Stomach (tissue), 4 donors: ENCODE data around the gene NCAN.

ENCODE experiments used
- CTCF ChIP-seq, 7 experiments: fragments of 450-650 bp in 4 of 7; fragments of 200-600 bp in 3 of 7; sonication (generic) in 3 of 7; IDR thresholded peaks; one replicate each; pipeline ENCODE4 v1.5.1; 2016 to 2019; ENCODE audit warnings: antibody characterized with exemption in 7 of 7, control low read depth in 2 of 7, mild to moderate bottlenecking in 1 of 7
- POLR2A ChIP-seq, 4 donors: fragments of 450-650 bp; IDR thresholded peaks; one replicate each; pipeline ENCODE4 v1.6.1; 2016; ENCODE audit warnings: antibody characterized with exemption in 4 of 4, control low read depth in 2 of 4, mild to moderate bottlenecking in 1 of 4, moderate library complexity in 1 of 4
- POLR2AphosphoS5 ChIP-seq, 3 donors: sonication (generic); formaldehyde crosslinking; IDR thresholded peaks; one replicate each; pipeline ENCODE4 v1.6.1; 2016; ENCODE audit warnings: antibody characterized with exemption in 3 of 3

- TF ChIP-seq CTCF (IDR thresholded peaks at IDR 0.05): no peak
- peak in 1 of 4 donors; percentile 23 for TF ChIP-seq POLR2A (IDR thresholded peaks at IDR 0.05)
- TF ChIP-seq POLR2AphosphoS5 (IDR thresholded peaks at IDR 0.05): peak; percentile 53 to 83 (median 74)
Measured at GRCh38 chr19:19192078-19192882, 19.5 kb upstream of the NCAN start, which contains the start of the genes BORCS8 and RFXANK.
